Measurements from ENCODE around the gene RBM4B.

The RBM4B gene

GRCh38 chr11:66706989-66707388, 29.3 kb upstream of the RBM4B start:
- no peak for DNase-seq (ENCODE audit: low read depth)

GRCh38 chr11:66705587-66706335, 28.1 kb upstream of the RBM4B start:
- DNase-seq (ENCODE audit: low read depth) = no peak

- no peak for DNase-seq (ENCODE audit: low read depth)
These were observed 27.1 kb upstream of the RBM4B start for GRCh38 chr11:66704659-66705360.

- DNase-seq (ENCODE audit: low read depth) = no peak
These were observed 23.9 kb upstream of the RBM4B start for GRCh38 chr11:66701432-66702240.

GRCh38 chr11:66700742-66701141, 23.1 kb upstream of the RBM4B start:
- DNase-seq (ENCODE audit: low read depth) = no peak

GRCh38 chr11:66700337-66700736, 22.6 kb upstream of the RBM4B start:
- DNase-seq (ENCODE audit: low read depth) = no peak

- no peak for DNase-seq (ENCODE audit: low read depth)
These were observed 20.8 kb upstream of the RBM4B start for GRCh38 chr11:66698491-66698890.

- no peak for DNase-seq (ENCODE audit: low read depth)
These were observed 20.3 kb upstream of the RBM4B start for GRCh38 chr11:66697988-66698387.

- no peak for DNase-seq (ENCODE audit: low read depth)
These were observed 18.5 kb upstream of the RBM4B start for GRCh38 chr11:66696146-66696545.

GRCh38 chr11:66694732-66695207, 17.1 kb upstream of the RBM4B start:
- peak; percentile 71 for DNase-seq (ENCODE audit: low read depth)

GRCh38 chr11:66694056-66694410, 16.3 kb upstream of the RBM4B start:
- DNase-seq (ENCODE audit: low read depth) = no peak

- DNase-seq (ENCODE audit: low read depth) = no peak
These were observed 15.8 kb upstream of the RBM4B start for GRCh38 chr11:66693356-66694055.

- DNase-seq (ENCODE audit: low read depth) = no peak
These were observed 15.2 kb upstream of the RBM4B start for GRCh38 chr11:66692871-66693331.

GRCh38 chr11:66692446-66692845, 14.8 kb upstream of the RBM4B start:
- DNase-seq (ENCODE audit: low read depth) = no peak

GRCh38 chr11:66691311-66691980, 13.8 kb upstream of the RBM4B start:
- DNase-seq (ENCODE audit: low read depth) = no peak

- no peak for DNase-seq (ENCODE audit: low read depth)
These were observed 12.2 kb upstream of the RBM4B start for GRCh38 chr11:66689661-66690590.

- no peak for DNase-seq (ENCODE audit: low read depth)
These were observed 11.2 kb upstream of the RBM4B start for GRCh38 chr11:66688561-66689534.

GRCh38 chr11:66687831-66688281, 10.2 kb upstream of the RBM4B start:
- no peak for DNase-seq (ENCODE audit: low read depth)

All from stimulated activated CD8-positive, alpha-beta memory T cell treated with anti-CD3 and anti-CD28 coated beads, Interleukin-7, amount 100 ng/mL, for 24 hours (primary cell).